ENCODE results near the gene NPRL2. TPM values are rescaled to one million over a fixed set of nuclear protein-coding genes. Genes with fewer than 3 reads are reported as not detected.

Gene NPRL2
- total and polyA plus RNA-seq, 2 of the 8 experiments (the other 6 are each of a cell fraction or from before 2014, with no cell fraction given) = 28.4 to 51.4 TPM

GRCh38 chr3:50342813-50343633, 7.6 kb downstream of the NPRL2 start (continued):
- no peak for TF ChIP-seq RFX5 (IDR thresholded peaks at IDR 0.05; ENCODE audit: borderline replicate concordance, low read depth, low read length)
- no peak for TF ChIP-seq BRCA1 (IDR thresholded peaks at IDR 0.05; ENCODE audit: low read depth, low read length)
- no peak for TF ChIP-seq TBP (IDR thresholded peaks at IDR 0.05; ENCODE audit: low read depth, low read length)
- no peak for TF ChIP-seq HDAC2 (IDR thresholded peaks at IDR 0.05; ENCODE audit: borderline replicate concordance in 1 of 2, low read depth in 2 of 2, low read length in 2 of 2)
- no peak for TF ChIP-seq SIN3A (conservative IDR thresholded peaks at IDR 0.05 in 1 of 2, IDR thresholded peaks at IDR 0.05 in 1 of 2; ENCODE audit: low read depth in 1 of 2, low read length in 2 of 2)
- no peak for TF ChIP-seq POU5F1 (IDR thresholded peaks at IDR 0.05; ENCODE audit: low read depth, low read length)
- TF ChIP-seq MAX (IDR thresholded peaks at IDR 0.05) = peak; percentile 45; the same call in 1 of the 2 replicates
- no peak for TF ChIP-seq E2F6 (IDR thresholded peaks at IDR 0.05)

Measured in H1 (cell line).